ENCODE results near the gene ALDH3B2. TPM values are rescaled to one million over a fixed set of nuclear protein-coding genes. Genes with fewer than 3 reads are reported as not detected.
A peak's percentile ranks its signal among the peaks of the same experiment; 100 is the strongest.

Gene ALDH3B2
- total RNA-seq, 3 donors from 2014 or later: 0.32 to 62.3 (median 44.1) TPM

- Histone ChIP-seq H3K27me3 (peaks cover 0 to 25% of the 10 kb centered on the region in 2 donors), H3K4me3 (no peak overlapping the region), H3K4me1 (no peaks in the 10 kb centered on the region), H3K27ac (no peak overlapping the region), H3K36me3 (no peaks in the 10 kb centered on the region), H3K9me3 (no peaks in the 10 kb centered on the region)
- no peak for TF ChIP-seq POLR2A (IDR thresholded peaks at IDR 0.05)
- TF ChIP-seq, protein P1, sequence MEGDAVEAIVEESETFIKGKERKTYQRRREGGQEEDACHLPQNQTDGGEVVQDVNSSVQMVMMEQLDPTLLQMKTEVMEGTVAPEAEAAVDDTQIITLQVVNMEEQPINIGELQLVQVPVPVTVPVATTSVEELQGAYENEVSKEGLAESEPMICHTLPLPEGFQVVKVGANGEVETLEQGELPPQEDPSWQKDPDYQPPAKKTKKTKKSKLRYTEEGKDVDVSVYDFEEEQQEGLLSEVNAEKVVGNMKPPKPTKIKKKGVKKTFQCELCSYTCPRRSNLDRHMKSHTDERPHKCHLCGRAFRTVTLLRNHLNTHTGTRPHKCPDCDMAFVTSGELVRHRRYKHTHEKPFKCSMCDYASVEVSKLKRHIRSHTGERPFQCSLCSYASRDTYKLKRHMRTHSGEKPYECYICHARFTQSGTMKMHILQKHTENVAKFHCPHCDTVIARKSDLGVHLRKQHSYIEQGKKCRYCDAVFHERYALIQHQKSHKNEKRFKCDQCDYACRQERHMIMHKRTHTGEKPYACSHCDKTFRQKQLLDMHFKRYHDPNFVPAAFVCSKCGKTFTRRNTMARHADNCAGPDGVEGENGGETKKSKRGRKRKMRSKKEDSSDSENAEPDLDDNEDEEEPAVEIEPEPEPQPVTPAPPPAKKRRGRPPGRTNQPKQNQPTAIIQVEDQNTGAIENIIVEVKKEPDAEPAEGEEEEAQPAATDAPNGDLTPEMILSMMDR (IDR thresholded peaks at IDR 0.05): no peak
- no peak for TF ChIP-seq POLR2AphosphoS5 (IDR thresholded peaks at IDR 0.05)
- intact Hi-C loops (cut with DNase I; ENCODE audit: low total_unique reads): no loop called here
- DNase-seq (ENCODE audit: low spot score in 2 of 2): no peak
Observed at GRCh38 chr11:67642173-67643120, 32.0 kb downstream of the ALDH3B2 start.

GRCh38 chr11:67641338-67642172 is 32.9 kb downstream of the ALDH3B2 start:
- no peak for DNase-seq (ENCODE audit: low spot score in 2 of 2)
- Histone ChIP-seq H3K4me1 (no peaks in the 10 kb centered on the region), H3K27me3 (peaks cover 0 to 25% of the 10 kb centered on the region in 2 donors), H3K9me3 (no peaks in the 10 kb centered on the region), H3K4me3 (no peak overlapping the region), H3K36me3 (no peaks in the 10 kb centered on the region), H3K27ac (no peak overlapping the region)
- intact Hi-C loops (cut with DNase I; ENCODE audit: low total_unique reads): no loop called here
- TF ChIP-seq, protein P1 (IDR thresholded peaks at IDR 0.05): no peak
- TF ChIP-seq POLR2A (IDR thresholded peaks at IDR 0.05) (no peak), POLR2AphosphoS5 (IDR thresholded peaks at IDR 0.05) (no peak)

- Histone ChIP-seq H3K4me1 (no peaks in the 10 kb centered on the region), H3K36me3 (no peaks in the 10 kb centered on the region), H3K4me3 (no peak overlapping the region), H3K9me3 (no peaks in the 10 kb centered on the region), H3K27ac (no peak overlapping the region), H3K27me3 (peaks cover 0 to 25% of the 10 kb centered on the region in 2 donors)
- intact Hi-C loops (cut with DNase I; ENCODE audit: low total_unique reads): no loop called here
- no peak for TF ChIP-seq POLR2AphosphoS5 (IDR thresholded peaks at IDR 0.05)
- no peak for TF ChIP-seq POLR2A (IDR thresholded peaks at IDR 0.05)
- TF ChIP-seq, protein P1 (IDR thresholded peaks at IDR 0.05): no peak
- no peak for DNase-seq (ENCODE audit: low spot score in 2 of 2)
Observed at GRCh38 chr11:67640758-67641337, 33.6 kb downstream of the ALDH3B2 start.

DNA sequence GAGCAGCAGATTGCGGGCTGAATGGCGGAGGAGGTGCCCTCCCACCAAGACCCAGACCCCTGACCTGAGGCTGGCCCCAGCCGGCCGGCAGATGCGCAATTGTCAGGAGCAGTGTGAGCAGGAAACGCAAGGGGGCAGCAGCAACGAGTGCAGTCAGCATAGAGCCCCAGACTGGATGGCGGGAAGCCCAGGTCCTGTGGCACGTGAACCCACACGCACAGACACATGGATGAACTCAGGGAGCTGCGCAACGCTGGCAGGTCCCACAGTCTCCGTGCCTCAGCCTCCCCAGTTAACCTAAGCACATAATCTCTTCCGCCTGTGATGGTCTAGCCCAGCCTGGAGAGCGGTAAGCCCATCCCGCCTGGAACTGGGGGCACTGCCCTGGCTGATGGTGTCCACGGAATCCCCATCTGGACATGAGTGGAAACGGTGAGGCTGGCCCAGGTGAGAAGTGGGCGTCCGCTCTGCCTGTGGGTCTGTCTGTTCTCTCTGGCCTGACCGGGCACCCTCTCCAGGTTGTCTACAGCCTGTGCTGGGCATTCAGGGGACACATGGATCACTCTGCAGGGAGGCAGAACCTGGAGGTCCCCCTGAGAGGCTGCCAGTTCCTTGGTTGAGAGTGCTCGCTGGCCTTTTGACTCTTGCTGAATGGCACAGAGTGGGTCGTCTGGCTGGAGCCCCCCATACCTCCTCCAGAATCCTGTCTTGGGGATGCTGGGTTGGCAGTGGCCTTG is 34.2 kb downstream of the ALDH3B2 start:
- Histone ChIP-seq H3K27ac (no peak overlapping the region), H3K36me3 (no peaks in the 10 kb centered on the region), H3K4me3 (no peak overlapping the region), H3K4me1 (no peaks in the 10 kb centered on the region), H3K9me3 (no peaks in the 10 kb centered on the region), H3K27me3 (peaks cover 0 to 25% of the 10 kb centered on the region in 2 donors)
- DNase-seq (ENCODE audit: low spot score in 2 of 2): peak; percentile 68 to 79
- TF ChIP-seq POLR2A (IDR thresholded peaks at IDR 0.05): no peak
- no peak for TF ChIP-seq POLR2AphosphoS5 (IDR thresholded peaks at IDR 0.05)
- TF ChIP-seq, protein P1 (IDR thresholded peaks at IDR 0.05): peak; percentile 50 to 72 (median 63)
- intact Hi-C loops (cut with DNase I; ENCODE audit: low total_unique reads): no loop called here

Measured in breast epithelium (tissue), 4 donors.